K562 (cell line): Measurements from ENCODE around the gene TRIM38. TPM values are rescaled to one million over a fixed set of nuclear protein-coding genes. Genes with fewer than 3 reads are reported as not detected.

ENCODE experiments used
- ATF3 ChIP-seq, 2 experiments: fragments of 450-650 bp in 1 of 2; sonication (generic) in 1 of 2; formaldehyde crosslinking in 1 of 2; IDR thresholded peaks in 1 of 2; conservative IDR thresholded peaks in 1 of 2; 2 replicates each; pipeline versions ENCODE4 v1.6.1 to v1.8.1; 2016 to 2023; ENCODE audit warnings: mild to moderate bottlenecking in 2 of 2, moderate library complexity in 2 of 2, inconsistent platforms in 1 of 2, missing genetic modification reagents in 1 of 2
- MLX ChIP-seq, 2 experiments: fragments of 450-650 bp in 1 of 2; sonication (generic) in 1 of 2; formaldehyde crosslinking; conservative IDR thresholded peaks; 2 replicates each; pipeline versions ENCODE4 v1.4.0 to v1.8.1; 2020 to 2022; ENCODE audit warnings: mild to moderate bottlenecking in 1 of 2, missing genetic modification reagents in 1 of 2
- MTF1 ChIP-seq: fragments of 250-450 bp; sonication (Bioruptor Pico); IDR thresholded peaks from 2 replicates; pipeline ENCODE4 v1.9.0; 2021; ENCODE audit warnings: moderate library complexity, mild to moderate bottlenecking, inconsistent platforms, borderline replicate concordance
- NR2C1 ChIP-seq, 2 experiments: fragments of 450-650 bp; IDR thresholded peaks; 2 replicates each; pipeline ENCODE4 v1.6.1; 2017; ENCODE audit warnings: mild to moderate bottlenecking in 2 of 2, antibody characterized with exemption in 1 of 2, inconsistent platforms in 1 of 2, missing compliant biosample characterization in 1 of 2, missing genetic modification characterization in 1 of 2
- RBM14 ChIP-seq: fragments of 200-400 bp; formaldehyde crosslinking; IDR thresholded peaks from 2 replicates; pipeline ENCODE4 v1.6.1; 2018; ENCODE audit warnings: low read depth, mild to moderate bottlenecking, low read length, moderate library complexity, borderline replicate concordance; ENCODE audit not compliant: insufficient read depth
- RBM17 ChIP-seq: fragments of 200-400 bp; formaldehyde crosslinking; IDR thresholded peaks from 2 replicates; pipeline ENCODE4 v1.6.1; 2017; ENCODE audit warnings: low read depth, mild to moderate bottlenecking, low read length, borderline replicate concordance
- ZNF584 ChIP-seq: fragments of 200-800 bp; sonication (Bioruptor generic); IDR thresholded peaks from 2 replicates; pipeline ENCODE4 v1.6.1; 2016; ENCODE audit warnings: low read depth, mild to moderate bottlenecking, missing genetic modification characterization, missing compliant biosample characterization
- ZNF707 ChIP-seq: fragments of 250-450 bp; sonication (Bioruptor Pico); conservative IDR thresholded peaks from 2 replicates; pipeline ENCODE4 v1.8.0; 2022; ENCODE audit warnings: inconsistent platforms, mild to moderate bottlenecking, moderate library complexity
- polyA plus RNA-seq, 8 experiments: library from polyadenylated mRNA; depleted of rRNA in 4 of 8; stranded (reverse) in 5 of 8; unstranded in 3 of 8; fragments of >200 nt; fragmentation: Nextera tagmentation in 2 of 8; fragmentation: Illumina TruSeq in 1 of 8; extraction: Ambion mirVana in 2 of 8; extraction: Trizol in 1 of 8; gene quantifications; 2 replicates each; pipeline versions ENCODE4 v1.2.1 to v1.2.3, GENCODE V29; 2011 to 2014; ENCODE audit warnings: inconsistent platforms in 1 of 8, missing spikeins in 1 of 8
- total RNA-seq, 7 experiments: library from RNA; depleted of rRNA in 6 of 7; stranded (reverse); fragments of >200 nt in 6 of 7; fragmentation: Illumina TruSeq in 2 of 7; extraction: Trizol in 2 of 7; gene quantifications; 2 replicates each; pipeline versions ENCODE4 v1.2.1 to v1.2.3, GENCODE V29; 2011 to 2021; ENCODE audit warnings: low replicate concordance in 1 of 7

Gene TRIM38
- total and polyA plus RNA-seq, 9 of the 15 experiments (the other 6 are each of a cell fraction or from before 2014, with no cell fraction given), result 1.7 to 6.7 (median 6.3) TPM

GRCh38 chr6:26033085-26033940, 70.7 kb downstream of the TRIM38 start (continued):
- peak in 1 of 2 experiments; percentile 94; a peak in 2 of 4 replicates for TF ChIP-seq MLX (CRISPR knock-in tag; conservative IDR thresholded peaks at IDR 0.05)
- TF ChIP-seq RBM14, result peak; percentile 94; the same call in 1 of the 2 replicates
- 0 out of 2 replicates have a peak, but pooled peaks have one; percentile 29 for TF ChIP-seq ZNF707 (CRISPR knock-in tag)
- peak; percentile 61; the same call in 1 of the 2 replicates for TF ChIP-seq ZNF584 (CRISPR knock-in tag)
- TF ChIP-seq NR2C1 (IDR thresholded peaks at IDR 0.05), result no peak
- no peak for TF ChIP-seq NR2C1 (tag; IDR thresholded peaks at IDR 0.05)
- no peak for TF ChIP-seq RBM17
- 0 out of 2 replicates have a peak, but pooled peaks have one; percentile 67 for TF ChIP-seq MTF1 (CRISPR knock-in tag)
- peak; percentile 54; the same call in 1 of the 2 replicates for TF ChIP-seq ATF3 (IDR thresholded peaks at IDR 0.05)
- peak; percentile 74; the same call in 1 of the 2 replicates for TF ChIP-seq ATF3 (CRISPR knock-in tag; conservative IDR thresholded peaks at IDR 0.05)
